Measurements from ENCODE around the gene BCL11A. TPM values are rescaled to one million over a fixed set of nuclear protein-coding genes. Genes with fewer than 3 reads are reported as not detected.

Gene BCL11A
- total RNA-seq, 2 experiments from 2014 or later, result 2.3 to 3.3 TPM

DNA sequence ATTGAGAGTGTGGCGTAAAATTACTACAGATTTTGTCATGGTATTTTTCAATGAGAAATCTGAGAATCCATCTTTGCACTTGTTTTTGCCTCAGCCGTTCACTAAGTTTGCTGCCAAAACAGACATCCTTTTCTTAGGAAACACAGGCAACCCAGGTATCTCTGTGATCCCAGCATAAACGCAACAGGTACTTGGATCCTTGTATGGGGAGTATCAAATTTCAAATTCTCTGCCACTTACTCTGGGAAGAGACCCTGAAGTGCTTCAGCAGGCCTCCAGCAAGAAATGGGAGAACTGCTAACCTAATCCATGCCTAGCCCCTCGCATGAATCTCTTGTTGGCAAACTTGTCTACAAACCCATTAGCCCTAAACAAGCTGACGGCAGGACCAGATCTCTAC is 83.1 kb downstream of the BCL11A start:
- no peak for DNase-seq
- intact Hi-C loops (cut with DNase I, micrococcal nuclease), result no loop called here
- H3K27ac ChIP-seq (ENCODE audit: low read depth in 1 of 2, low read length in 2 of 2), result no peak overlapping the region
- no peaks in the 10 kb centered on the region for H3K36me3 ChIP-seq (ENCODE audit: insufficient read depth, low read length)
- H3K4me3 ChIP-seq (ENCODE audit: low read length), result no peak overlapping the region
- H3K36me3 Mint-ChIP-seq (ENCODE audit: low read depth), result no peaks in the 10 kb centered on the region
- ChIA-PET POLR2A (no interaction called here), CTCF (no interaction called here)
- H3K27me3 Mint-ChIP-seq, result no peaks in the 10 kb centered on the region
- no peak overlapping the region for H3K4me3 Mint-ChIP-seq
- H3K4me1 Mint-ChIP-seq (ENCODE audit: low read depth), result no peaks in the 10 kb centered on the region
- H3K9me3 ChIP-seq (ENCODE audit: control insufficient read depth in 1 of 2, insufficient read depth in 1 of 2, low read length in 2 of 2), result no peaks in the 10 kb centered on the region
- H3K27me3 ChIP-seq (ENCODE audit: control insufficient read depth in 1 of 2, insufficient read depth in 2 of 2, low read length in 2 of 2), result no peaks in the 10 kb centered on the region
- no peak overlapping the region for H3K27ac Mint-ChIP-seq
- no peaks in the 10 kb centered on the region for H3K9me3 Mint-ChIP-seq
- no peak for ATAC-seq (ENCODE audit: poor library complexity)
- TF ChIP-seq, protein P1, sequence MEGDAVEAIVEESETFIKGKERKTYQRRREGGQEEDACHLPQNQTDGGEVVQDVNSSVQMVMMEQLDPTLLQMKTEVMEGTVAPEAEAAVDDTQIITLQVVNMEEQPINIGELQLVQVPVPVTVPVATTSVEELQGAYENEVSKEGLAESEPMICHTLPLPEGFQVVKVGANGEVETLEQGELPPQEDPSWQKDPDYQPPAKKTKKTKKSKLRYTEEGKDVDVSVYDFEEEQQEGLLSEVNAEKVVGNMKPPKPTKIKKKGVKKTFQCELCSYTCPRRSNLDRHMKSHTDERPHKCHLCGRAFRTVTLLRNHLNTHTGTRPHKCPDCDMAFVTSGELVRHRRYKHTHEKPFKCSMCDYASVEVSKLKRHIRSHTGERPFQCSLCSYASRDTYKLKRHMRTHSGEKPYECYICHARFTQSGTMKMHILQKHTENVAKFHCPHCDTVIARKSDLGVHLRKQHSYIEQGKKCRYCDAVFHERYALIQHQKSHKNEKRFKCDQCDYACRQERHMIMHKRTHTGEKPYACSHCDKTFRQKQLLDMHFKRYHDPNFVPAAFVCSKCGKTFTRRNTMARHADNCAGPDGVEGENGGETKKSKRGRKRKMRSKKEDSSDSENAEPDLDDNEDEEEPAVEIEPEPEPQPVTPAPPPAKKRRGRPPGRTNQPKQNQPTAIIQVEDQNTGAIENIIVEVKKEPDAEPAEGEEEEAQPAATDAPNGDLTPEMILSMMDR (IDR thresholded peaks at IDR 0.05), result no peak
- H3K4me1 ChIP-seq (ENCODE audit: insufficient read depth, low read length), result no peaks in the 10 kb centered on the region

DNA sequence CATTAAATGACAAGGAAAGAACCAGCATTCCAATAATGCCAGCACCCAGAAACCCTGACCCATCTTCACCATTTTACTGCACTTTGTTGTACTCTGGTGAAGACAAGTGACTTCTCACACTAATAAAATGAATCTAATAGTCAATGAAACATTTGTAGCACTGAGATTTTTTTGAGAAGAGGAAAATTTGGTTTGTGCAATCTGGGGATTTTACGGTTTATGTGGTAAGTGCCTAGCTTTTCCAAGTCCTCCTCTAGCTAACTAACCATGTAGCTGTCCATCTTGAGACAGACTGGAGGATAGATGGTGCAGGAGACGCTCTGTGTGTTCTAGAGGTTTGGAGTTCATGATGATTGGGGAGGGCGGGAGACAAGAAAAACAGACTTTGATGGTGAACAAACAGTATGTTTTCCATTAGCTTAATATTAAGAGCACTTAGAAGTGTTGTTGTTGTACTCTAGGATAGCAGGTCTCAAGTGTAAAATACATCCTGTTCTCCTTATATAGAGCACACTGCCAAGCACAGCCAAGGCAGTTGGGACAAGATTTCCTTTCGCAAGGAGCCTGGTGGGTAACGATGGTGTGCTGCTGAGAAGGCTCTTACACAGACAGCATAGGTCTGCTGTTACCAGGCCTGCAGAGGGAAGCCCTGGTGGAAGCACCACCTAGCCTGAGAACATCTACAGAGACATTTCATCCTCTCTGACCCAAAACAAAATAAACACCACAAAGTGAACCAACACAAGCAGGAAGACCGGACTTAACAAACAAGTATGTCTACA is 83.7 kb downstream of the BCL11A start:
- CTCF ChIA-PET, result no interaction called here
- H3K36me3 Mint-ChIP-seq (ENCODE audit: low read depth), result no peaks in the 10 kb centered on the region
- TF ChIP-seq, protein P1 (IDR thresholded peaks at IDR 0.05), result no peak

DNA sequence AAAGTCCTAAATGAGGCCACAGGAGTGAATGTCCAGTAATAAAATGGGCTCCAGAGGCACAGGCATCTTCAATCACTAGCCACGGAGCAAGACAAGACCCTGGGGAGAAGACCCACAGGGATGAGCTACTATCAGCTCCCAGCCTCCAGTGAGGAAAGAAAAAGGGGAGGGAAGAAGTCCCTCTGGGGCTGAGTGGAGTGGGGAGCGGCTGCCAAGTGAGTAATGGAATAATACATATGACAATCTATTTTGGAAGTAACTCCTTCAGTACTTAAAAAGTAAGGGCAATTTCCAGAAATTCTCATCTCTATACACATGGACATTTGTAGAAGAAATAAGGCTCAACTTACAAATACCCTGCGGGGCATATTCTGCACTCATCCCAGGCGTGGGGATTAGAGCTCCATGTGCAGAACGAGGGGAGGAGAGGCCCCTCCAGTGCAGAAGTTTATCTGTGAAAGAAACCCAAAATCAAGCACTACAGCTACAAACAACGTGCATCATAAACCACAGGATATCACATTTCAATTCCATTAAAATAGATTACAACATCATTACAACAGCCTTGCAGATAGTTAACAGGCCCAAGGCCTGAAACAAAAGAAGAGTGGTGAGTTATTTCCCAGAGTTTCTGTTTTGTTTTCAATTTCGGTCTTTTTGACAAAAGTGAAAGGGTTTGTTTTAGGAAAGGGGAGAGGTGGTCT is 84.9 kb downstream of the BCL11A start:
- H3K4me3 Mint-ChIP-seq, result no peak overlapping the region
- Histone ChIP-seq H3K27ac (ENCODE audit: low read depth in 1 of 2, low read length in 2 of 2) (no peak overlapping the region), H3K4me1 (ENCODE audit: insufficient read depth, low read length) (no peaks in the 10 kb centered on the region), H3K4me3 (ENCODE audit: low read length) (no peak overlapping the region), H3K9me3 (ENCODE audit: control insufficient read depth in 1 of 2, insufficient read depth in 1 of 2, low read length in 2 of 2) (no peaks in the 10 kb centered on the region), H3K36me3 (ENCODE audit: insufficient read depth, low read length) (no peaks in the 10 kb centered on the region), H3K27me3 (ENCODE audit: control insufficient read depth in 1 of 2, insufficient read depth in 2 of 2, low read length in 2 of 2) (no peaks in the 10 kb centered on the region)
- H3K27ac Mint-ChIP-seq, result no peak overlapping the region
- TF ChIP-seq, protein P1 (IDR thresholded peaks at IDR 0.05), result no peak
- H3K36me3 Mint-ChIP-seq (ENCODE audit: low read depth), result no peaks in the 10 kb centered on the region
- ChIA-PET POLR2A (no interaction called here), CTCF (no interaction called here)
- H3K27me3 Mint-ChIP-seq, result no peaks in the 10 kb centered on the region
- ATAC-seq (ENCODE audit: poor library complexity) (no peak), DNase-seq (no peak)
- intact Hi-C loops (cut with DNase I, micrococcal nuclease), result no loop called here
- no peaks in the 10 kb centered on the region for H3K4me1 Mint-ChIP-seq (ENCODE audit: low read depth)
- no peaks in the 10 kb centered on the region for H3K9me3 Mint-ChIP-seq

More for the DNA sequence above, 83.7 kb downstream of the BCL11A start:
- H3K9me3 ChIP-seq (ENCODE audit: control insufficient read depth in 1 of 2, insufficient read depth in 1 of 2, low read length in 2 of 2), result no peaks in the 10 kb centered on the region
- H3K36me3 ChIP-seq (ENCODE audit: insufficient read depth, low read length), result no peaks in the 10 kb centered on the region
- H3K4me1 Mint-ChIP-seq (ENCODE audit: low read depth), result no peaks in the 10 kb centered on the region
- no peak for DNase-seq
- POLR2A ChIA-PET, result no interaction called here
- H3K4me3 ChIP-seq (ENCODE audit: low read length), result no peak overlapping the region
- no peaks in the 10 kb centered on the region for H3K27me3 ChIP-seq (ENCODE audit: control insufficient read depth in 1 of 2, insufficient read depth in 2 of 2, low read length in 2 of 2)
- intact Hi-C loops (cut with DNase I, micrococcal nuclease), result no loop called here
- no peaks in the 10 kb centered on the region for H3K4me1 ChIP-seq (ENCODE audit: insufficient read depth, low read length)
- H3K27ac ChIP-seq (ENCODE audit: low read depth in 1 of 2, low read length in 2 of 2), result no peak overlapping the region
- ATAC-seq (ENCODE audit: poor library complexity), result no peak
- H3K27me3 Mint-ChIP-seq, result no peaks in the 10 kb centered on the region
- H3K27ac Mint-ChIP-seq, result no peak overlapping the region
- no peaks in the 10 kb centered on the region for H3K9me3 Mint-ChIP-seq
- H3K4me3 Mint-ChIP-seq, result no peak overlapping the region

All from CD4-positive, alpha-beta T cell (primary cell).